CD4-positive, alpha-beta T cell treated with Interferon alpha-2 for 1 hour (primary cell): Measurements from ENCODE around the gene RTKN2.

Experiments
- DNase-seq, 2 donors: peaks; one replicate each; pipeline ENCODE4 v3.0.0-alpha.2; 2020 to 2022

RTKN2 gene

DNA sequence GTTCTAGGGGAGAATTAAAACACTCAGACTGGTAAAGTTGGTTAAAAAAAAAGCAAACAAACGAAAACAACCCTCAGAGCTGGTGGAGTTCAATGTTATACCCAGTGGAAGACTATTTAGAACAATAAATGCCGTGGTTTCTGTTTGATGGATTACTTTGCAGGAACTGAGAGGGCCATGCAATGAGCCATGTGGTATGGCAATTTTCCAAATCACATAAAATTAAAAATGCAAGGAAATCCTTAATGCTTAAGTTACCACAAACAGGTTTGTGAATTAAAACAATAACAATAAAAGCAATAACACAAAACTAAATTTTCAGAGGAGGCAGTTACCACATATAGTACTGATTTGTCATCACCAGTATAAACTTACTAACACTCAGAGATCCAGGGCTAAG is 96.9 kb downstream of the RTKN2 start:
- no peak for DNase-seq

DNA sequence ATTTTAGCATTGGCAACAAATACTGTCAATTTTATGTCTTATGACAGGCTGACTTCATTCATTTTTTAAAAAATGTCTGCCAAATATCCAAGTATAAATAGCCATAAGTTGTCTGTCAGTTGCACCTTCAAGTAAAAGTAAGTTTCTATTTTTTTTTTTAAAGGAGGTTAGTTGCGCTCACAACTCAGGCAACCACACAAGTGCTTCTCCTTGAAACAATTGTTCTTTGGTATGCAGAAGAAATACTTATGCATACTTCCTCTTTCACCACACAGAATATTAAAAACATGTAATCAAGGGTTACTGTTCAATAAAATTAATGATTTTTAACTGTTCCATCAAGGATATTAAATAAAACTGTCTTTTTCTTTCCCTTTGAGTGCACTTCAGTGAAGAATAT is 97.9 kb downstream of the RTKN2 start:
- no peak for DNase-seq

DNA sequence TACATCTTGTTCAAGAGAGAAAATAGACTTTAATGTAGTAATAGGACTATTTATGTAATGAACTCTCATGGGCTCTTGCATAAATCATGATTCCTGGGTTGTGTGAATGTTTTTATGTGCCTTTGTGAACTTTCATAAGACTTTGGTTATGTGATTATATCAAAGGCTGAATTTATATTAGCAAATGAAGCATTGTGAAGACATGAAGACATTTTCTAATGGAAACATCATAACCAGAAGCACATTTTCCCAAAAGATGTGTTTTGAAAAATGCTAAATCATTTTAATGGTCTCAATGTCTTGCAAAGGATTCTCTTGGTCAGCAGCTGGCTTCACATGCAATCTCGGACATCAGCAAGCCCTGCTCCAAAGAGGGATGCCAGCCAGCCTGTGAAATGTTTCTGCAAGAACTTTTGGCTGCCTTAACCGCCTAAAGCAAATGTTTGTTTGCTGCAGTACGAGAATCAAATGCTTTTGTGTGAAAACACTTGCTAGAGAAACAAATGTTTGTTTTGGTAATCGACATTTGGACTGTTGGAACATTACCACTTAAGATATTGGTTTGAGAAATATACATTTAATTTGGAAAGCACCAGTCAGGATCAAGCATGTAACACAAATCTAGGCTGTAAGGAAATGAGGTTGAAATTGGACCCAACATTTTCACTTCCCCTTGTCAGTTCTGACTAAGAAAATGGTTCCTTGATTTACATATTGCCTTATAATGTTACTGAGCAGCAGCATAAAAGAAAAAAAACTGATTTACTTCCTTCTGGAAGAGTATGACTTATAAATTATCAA is 102.1 kb downstream of the RTKN2 start:
- DNase-seq = no peak

DNA sequence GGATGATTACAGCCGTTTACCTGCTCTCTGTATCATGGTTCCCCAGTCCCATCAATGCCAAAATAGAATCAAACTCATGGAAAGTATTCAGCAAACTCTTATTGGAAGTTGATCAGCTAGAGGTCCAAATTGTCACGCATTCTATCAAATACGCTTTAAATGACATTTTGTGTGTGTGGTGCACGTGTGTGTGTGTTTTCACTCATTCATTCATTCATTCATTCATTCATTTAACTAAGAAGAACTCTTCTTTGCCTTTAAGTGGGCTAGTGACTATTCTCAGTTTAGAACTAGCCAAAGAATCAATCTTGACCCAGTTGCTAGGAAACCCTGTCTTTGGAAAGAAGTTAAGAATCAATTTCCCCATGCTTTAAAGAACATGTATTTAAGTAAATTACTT is 102.8 kb downstream of the RTKN2 start:
- no peak for DNase-seq

DNA sequence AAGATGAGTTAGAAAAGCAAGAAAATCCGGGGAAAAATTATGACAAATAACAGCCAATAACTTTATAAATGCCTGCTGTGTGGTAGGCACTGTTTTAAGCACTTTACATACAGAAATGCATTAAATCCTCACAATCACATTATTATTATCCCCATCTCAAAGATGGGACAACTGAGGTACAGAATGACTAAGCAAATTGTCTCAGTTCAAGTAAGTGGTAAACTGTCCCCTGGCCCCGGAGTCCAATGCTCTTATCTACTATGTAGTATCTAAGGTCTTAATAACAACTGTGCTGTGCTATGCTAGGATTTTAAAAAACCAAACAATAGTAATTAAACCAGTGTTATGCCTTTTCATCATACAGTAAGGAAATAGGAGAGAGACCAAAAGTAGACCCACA is 105.6 kb downstream of the RTKN2 start:
- DNase-seq = no peak

DNA sequence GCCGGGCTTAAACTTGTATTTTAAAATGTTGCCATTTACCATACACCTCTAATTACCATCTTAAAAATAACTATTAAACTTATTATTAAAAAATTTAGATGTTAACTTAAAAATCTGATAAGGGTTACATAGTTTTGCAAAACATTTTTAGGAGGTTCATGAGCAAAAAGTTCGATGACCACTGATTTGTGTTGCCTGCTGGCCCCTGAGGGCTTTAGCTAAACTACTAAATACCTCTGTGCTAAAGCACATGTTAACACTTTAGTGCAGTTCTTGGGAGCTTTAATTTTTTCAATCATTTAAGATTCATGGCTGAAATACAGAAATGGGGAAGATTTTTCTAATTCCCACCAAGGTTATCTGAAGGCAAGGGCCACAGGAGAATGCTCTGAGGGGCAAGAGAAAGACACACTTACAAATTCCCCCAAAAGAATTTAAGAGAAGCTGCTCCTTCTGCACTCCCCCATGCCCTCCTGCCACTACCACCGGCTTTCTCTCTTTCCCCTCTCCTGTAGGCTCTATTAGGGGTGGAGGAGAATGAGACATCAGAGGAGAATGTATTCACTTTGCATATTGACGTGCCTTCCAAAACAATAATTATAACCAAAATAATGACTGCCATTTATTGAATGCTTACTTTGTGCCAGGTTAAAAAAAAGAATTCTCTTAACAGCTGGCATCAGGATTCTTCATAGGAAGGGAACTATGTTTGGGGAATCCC is 106.2 kb downstream of the RTKN2 start:
- no peak for DNase-seq

DNA sequence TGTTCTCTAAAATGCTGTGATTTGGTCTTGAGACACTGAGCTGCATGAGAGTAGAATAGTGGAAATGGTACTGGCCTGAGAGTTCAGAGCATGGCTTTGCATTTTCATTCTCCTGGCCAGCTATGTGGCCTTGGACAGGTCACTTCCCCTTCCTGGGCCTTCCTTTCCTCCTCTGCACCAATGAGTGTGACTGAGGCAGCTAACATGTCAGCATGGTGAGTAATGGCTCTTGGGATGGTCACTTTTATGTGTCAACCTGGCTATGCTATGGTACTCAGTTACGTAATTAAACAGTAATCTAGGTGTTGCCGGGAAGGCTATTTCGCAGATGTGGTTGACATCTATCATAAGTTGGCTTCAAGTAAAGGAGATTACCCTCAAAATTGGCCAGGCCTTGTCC is 109.3 kb downstream of the RTKN2 start:
- DNase-seq = no peak

DNA sequence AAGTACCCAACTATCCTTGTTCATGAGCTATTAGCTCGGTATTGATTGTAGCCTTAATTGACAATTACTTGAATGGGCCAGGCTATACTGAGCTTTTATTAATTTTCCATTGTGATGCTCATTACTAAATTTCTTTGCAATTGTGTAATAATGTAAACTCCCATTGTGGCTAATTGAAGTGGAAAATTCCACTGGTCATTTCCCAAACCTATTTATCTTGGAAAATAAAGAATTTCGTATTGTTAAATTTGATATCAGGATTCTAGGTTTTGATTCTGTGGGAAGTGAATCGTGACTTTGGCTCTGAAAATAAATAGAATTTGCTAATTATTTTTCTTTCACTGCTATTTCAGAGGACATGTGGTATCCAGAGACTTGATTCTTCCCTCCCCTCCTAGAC is 111.0 kb downstream of the RTKN2 start:
- no peak for DNase-seq

DNA sequence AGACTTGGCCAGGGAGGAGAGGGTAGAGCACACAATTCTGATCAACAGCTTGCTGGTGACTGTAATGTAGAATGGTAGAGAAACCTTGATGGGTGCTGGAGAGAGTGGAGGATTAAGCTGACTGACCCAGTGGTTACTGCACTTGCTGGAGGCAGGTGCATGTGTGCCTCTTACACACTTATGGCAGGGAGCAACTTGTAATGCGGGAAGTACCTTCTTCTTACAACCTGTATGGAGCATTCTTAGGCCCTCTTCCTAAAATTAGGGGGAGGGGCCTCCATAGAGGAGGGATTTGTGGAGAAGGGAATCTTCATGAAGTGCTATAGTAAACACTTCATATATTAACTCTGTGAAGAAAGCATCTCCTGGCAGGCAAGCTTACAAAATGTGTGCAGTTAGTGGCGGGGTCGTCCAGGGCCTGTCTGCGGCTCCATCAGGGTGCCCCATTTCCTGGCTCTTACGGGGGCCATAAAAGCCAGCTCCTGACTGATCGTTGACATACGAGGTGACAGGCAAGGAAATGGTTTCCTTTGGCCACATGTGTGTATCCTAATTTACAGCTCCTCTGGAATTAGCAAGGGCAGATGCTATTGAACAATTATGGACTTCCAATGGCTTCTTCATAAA is 113.5 kb downstream of the RTKN2 start:
- no peak for DNase-seq

DNA sequence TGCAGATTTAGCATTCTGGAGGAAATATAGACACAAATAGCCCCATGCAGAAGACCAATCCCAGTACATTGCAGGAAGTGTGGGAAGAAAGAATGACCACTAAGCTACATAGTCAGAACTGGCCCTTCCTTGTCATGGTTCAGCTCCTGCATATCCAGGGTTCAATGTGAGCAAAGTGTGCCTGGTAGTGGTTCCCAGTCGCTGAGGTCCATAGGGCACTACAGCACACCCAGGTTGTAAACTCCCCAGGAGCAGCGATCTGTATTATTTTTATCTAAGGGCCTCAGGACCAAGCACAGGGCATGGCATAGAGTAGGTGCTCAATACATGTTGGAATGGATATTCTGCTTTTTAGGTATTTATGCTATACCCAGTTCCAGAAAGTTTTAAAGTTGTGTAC is 114.4 kb downstream of the RTKN2 start:
- DNase-seq = no peak

DNA sequence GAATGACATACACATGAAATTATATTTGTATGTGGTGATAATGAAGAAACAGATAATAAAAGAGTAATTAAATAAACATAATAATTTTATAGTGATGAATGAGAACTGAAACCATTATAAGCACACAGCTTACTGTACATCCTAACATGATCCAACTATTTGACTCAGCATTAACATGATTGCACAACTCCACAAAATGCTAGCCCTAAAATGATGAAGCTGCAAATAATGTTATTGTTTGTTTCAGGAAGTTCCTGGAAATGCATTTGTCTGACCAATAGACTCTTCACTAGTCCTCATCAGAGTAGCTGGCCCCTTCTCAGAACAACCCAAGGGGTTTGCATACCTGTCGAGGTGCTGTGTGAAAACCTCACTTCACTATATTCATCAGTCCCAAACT is 115.5 kb downstream of the RTKN2 start:
- peak in 1 of 2 donors; percentile 10 for DNase-seq

DNA sequence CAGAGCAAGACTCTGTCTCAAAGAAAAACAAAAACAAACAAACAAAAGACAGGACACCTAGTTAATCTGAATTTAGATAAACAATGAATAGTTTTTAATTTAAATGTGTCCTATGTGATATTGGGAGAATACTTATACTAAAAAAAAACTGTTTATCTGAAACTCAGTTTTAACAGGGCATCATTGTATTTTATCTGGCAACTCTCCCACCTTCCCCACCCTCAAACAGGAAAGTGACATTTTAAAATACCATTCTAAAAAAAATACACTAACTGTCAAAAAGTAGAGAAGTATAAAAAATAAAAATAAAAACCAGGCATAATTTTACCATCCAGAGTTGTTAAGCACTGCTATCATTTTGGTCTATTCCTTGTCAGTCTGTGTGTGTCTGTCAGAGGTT is 119.0 kb downstream of the RTKN2 start:
- DNase-seq = no peak

DNA sequence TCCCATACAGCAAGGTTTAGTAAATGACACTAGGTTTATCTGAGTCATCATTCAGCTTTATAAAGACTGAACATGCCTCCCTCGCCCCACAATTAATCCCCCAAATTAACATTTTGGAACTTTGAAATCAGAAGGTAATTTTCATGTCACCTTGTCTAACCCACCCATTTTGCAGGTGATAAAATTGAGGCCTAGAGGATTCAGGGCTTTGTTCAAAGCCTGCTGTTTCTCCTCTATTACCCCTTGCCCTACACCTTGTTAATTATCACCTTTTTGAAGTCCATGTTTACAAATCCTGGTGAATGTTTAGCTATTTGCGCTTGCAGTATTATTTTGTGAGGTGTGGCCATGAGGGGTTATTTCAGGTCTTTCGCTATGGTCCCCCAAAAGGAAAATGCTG is 120.5 kb downstream of the RTKN2 start:
- DNase-seq = no peak

DNA sequence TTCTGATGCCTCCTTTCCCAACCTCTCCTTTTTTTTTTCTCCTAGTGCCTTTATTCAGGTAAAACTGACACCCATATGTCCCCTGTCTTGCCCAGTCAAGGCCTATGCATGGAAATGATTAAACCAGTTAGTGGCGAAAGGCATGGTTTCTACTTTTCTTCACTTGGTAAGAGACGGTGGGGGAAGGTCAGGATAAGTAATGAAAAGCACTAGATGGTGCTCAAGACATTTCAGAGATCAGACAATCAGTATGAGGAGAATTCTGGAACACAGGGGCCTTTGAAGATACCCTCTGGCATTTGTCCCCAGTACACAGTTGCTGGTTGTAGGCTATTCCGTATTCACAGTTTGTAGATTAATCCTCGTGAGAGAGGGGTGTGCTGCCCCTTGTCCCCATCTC is 121.2 kb downstream of the RTKN2 start:
- no peak for DNase-seq

DNA sequence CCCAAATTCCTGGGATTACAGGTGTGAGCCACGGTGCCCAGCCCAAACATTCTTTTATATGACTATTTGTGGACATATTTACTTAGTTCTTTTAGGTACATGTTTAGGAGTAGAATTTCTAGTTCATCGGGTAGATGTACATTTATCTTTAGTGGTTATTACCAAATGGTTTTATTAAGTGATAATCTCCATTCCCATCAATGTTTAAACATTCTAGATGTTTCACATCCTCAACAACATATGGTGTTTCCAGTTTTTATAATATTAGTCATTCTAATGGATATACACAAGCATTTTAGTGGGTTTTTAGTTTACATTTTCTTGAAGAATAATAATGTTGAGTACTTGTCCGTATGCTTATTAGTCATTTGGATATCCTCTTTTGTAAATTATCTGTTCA is 131.7 kb downstream of the RTKN2 start:
- no peak for DNase-seq

DNA sequence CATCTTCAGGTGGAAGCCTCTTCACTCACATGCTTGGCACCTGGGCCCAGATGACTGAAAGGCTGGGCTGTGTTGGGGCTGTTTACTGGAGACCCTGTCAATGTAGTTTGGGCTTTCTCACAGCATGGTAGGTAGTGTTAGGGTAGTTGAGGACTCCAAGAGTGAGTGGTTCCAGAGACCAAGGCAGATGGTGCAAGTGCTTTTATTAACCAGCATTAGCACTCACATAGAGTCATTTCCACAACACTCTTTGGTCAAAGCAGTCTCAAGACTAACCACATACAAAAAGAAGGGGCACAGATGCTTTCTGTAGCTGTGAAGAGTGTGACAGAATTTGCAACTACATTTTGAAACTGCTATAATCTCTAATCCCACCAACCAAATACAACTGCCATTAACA is 135.0 kb downstream of the RTKN2 start:
- no peak for DNase-seq
